ENCODE data around the gene GALNT8. TPM values are rescaled to one million over a fixed set of nuclear protein-coding genes. Genes with fewer than 3 reads are reported as not detected.

Gene GALNT8
- total RNA-seq, 1 donor from 2014 or later = 0.67 TPM

DNA sequence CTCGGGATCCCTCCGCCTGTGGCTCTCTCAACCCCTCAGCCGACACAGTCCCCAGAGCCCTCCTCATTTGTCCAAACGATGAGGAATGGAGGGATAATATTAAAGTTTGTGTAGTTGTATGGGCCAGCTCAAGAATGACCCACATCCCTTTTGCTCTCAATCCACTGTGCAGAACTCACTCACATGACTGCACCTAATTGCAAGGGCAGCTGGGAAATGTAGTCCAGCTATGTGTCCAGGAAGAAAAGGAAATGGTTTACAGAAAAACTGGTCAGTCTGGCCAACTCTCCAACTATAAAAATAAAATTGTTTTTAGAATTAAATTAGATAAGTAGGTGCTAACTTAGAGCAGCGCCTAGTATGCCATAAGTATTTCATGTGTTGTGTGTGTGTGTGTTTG, 66.6 kb downstream of the GALNT8 start:
- no peaks in the 10 kb centered on the region for H3K4me1 ChIP-seq
- no peaks in the 10 kb centered on the region for H3K9me3 ChIP-seq
- TF ChIP-seq, protein P1, sequence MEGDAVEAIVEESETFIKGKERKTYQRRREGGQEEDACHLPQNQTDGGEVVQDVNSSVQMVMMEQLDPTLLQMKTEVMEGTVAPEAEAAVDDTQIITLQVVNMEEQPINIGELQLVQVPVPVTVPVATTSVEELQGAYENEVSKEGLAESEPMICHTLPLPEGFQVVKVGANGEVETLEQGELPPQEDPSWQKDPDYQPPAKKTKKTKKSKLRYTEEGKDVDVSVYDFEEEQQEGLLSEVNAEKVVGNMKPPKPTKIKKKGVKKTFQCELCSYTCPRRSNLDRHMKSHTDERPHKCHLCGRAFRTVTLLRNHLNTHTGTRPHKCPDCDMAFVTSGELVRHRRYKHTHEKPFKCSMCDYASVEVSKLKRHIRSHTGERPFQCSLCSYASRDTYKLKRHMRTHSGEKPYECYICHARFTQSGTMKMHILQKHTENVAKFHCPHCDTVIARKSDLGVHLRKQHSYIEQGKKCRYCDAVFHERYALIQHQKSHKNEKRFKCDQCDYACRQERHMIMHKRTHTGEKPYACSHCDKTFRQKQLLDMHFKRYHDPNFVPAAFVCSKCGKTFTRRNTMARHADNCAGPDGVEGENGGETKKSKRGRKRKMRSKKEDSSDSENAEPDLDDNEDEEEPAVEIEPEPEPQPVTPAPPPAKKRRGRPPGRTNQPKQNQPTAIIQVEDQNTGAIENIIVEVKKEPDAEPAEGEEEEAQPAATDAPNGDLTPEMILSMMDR (IDR thresholded peaks at IDR 0.05) = no peak
- H3K4me3 ChIP-seq = no peak overlapping the region
- DNase-seq (no peak), ATAC-seq (no peak)
- H3K27me3 ChIP-seq = no peaks in the 10 kb centered on the region
- H3K27ac ChIP-seq = no peak overlapping the region
- intact Hi-C loops (cut with DNase I) = no loop called here
- no peaks in the 10 kb centered on the region for H3K36me3 ChIP-seq

DNA sequence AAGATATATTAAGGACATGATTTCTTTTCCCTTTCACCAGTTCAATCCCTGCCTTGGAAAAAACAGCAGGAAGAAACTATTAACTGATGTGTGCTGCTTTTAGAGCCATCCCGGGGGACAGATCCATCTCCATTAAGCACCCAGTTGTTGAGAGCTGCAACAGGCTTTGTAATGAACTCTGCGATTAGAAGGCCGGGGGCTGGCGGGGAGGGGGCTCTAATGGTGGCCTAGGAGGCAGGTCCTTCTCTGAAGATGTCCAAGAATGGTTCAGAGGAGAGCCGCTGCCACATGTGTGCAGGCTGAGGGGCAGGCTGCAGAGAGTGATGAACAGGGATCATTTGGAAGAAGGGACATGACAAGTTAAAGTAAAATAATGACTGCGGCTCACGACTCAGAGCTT, 67.8 kb downstream of the GALNT8 start:
- intact Hi-C loops (cut with DNase I) = no loop called here
- Histone ChIP-seq H3K27me3 (no peaks in the 10 kb centered on the region), H3K9me3 (no peaks in the 10 kb centered on the region), H3K36me3 (no peaks in the 10 kb centered on the region), H3K27ac (no peak overlapping the region), H3K4me1 (no peaks in the 10 kb centered on the region), H3K4me3 (no peak overlapping the region)
- TF ChIP-seq, protein P1 (IDR thresholded peaks at IDR 0.05) = no peak
- ATAC-seq (no peak), DNase-seq (no peak)

DNA sequence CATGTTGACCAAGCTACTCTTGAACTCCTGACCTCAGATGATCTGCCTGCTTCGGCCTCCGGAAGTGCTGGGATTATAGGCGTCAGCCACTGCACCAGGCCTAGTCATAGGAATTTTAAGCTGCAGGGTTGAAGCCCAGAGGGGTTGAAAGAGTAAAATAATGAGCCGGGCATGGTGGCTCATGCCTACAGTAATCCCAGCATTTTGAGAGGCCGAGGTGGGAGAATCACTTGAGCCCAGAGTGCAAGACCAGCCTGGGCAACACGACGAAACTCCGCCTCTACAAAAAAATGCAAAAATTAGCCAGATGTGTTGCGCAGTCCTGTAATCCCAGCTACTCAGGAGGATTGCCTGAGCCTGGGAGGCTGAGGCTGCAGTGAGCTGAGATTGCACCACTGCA, 69.6 kb downstream of the GALNT8 start:
- Histone ChIP-seq H3K4me3 (no peak overlapping the region), H3K4me1 (no peaks in the 10 kb centered on the region), H3K27me3 (no peaks in the 10 kb centered on the region), H3K36me3 (no peaks in the 10 kb centered on the region), H3K9me3 (no peaks in the 10 kb centered on the region), H3K27ac (no peak overlapping the region)
- ATAC-seq (no peak), DNase-seq (no peak)
- TF ChIP-seq, protein P1 (IDR thresholded peaks at IDR 0.05) = no peak
- intact Hi-C loops (cut with DNase I) = no loop called here

DNA sequence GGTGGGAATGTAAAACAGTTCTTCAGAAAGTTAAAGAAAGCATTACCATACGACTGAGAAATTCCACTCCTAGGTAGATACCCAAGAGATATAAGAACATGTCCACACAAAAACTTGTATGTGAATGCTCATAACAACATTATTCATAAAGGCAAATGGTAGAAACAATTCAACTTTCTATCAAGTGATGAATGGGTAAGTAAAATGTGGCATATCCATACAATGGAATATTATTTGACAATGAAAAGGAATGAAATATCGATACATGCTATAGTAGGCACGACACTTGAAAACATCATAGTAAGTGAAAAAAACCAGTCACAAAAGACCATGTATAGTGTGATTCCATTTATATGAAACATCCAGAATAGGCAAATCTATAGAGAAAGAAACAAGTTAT, 71.3 kb downstream of the GALNT8 start:
- no peak overlapping the region for H3K4me3 ChIP-seq

DNA sequence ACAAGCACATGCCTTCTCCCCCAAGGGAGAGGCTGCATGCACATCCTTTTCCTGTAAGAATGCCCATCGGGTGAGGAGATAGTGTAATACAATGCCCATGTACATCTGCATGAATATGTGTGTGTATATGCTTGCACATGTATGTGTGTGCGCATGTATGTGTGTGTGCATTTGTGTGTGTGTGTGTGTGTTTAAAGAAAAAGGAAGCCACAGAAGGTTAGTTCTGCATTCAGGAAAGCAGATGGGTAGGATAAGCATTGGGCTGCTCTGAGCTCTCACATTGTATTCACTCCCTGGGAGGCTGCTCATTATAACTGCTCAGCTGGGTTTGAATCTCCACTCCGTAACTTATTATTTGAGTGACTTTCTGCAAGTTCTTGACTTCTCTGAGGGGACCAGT, 74.3 kb downstream of the GALNT8 start:
- Histone ChIP-seq H3K4me3 (no peak overlapping the region), H3K27ac (no peak overlapping the region), H3K36me3 (no peaks in the 10 kb centered on the region), H3K27me3 (peaks cover 5% of the 10 kb centered on the region), H3K4me1 (no peaks in the 10 kb centered on the region), H3K9me3 (no peaks in the 10 kb centered on the region)
- ATAC-seq (no peak), DNase-seq (no peak)
- intact Hi-C loops (cut with DNase I) = no loop called here
- TF ChIP-seq, protein P1 (IDR thresholded peaks at IDR 0.05) = no peak

More for the DNA sequence above, 71.3 kb downstream of the GALNT8 start:
- no peak overlapping the region for H3K27ac ChIP-seq
- intact Hi-C loops (cut with DNase I) = no loop called here
- ATAC-seq (no peak), DNase-seq (no peak)
- no peaks in the 10 kb centered on the region for H3K9me3 ChIP-seq
- TF ChIP-seq, protein P1 (IDR thresholded peaks at IDR 0.05) = no peak
- no peaks in the 10 kb centered on the region for H3K27me3 ChIP-seq
- H3K4me1 ChIP-seq = no peaks in the 10 kb centered on the region
- no peaks in the 10 kb centered on the region for H3K36me3 ChIP-seq

DNA sequence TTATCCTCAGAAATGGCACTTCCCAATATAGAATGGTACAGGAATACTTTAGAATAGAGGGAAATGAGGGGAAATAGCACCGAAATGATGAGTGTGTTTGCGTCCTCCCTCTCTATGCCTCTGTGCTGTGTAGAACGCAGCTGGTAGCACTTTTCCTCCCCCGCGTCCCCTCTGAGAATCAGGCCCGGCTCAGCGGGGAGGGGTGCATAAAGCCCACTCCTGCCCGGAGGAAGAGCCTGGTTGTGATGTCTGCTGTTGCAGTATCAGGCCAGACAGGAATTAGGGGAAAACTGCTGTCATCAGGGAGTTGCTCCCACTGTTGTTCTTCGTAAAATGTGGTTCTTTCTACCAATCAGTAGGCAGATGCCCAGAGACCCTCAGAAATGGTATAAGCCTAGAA, 76.0 kb downstream of the GALNT8 start:
- TF ChIP-seq, protein P1 (IDR thresholded peaks at IDR 0.05) = no peak
- H3K36me3 ChIP-seq = no peaks in the 10 kb centered on the region
- ATAC-seq (no peak), DNase-seq (no peak)
- H3K4me1 ChIP-seq = no peaks in the 10 kb centered on the region
- no peak overlapping the region for H3K27ac ChIP-seq
- no peak overlapping the region for H3K4me3 ChIP-seq
- intact Hi-C loops (cut with DNase I) = no loop called here
- no peaks in the 10 kb centered on the region for H3K9me3 ChIP-seq
- peaks cover 5% of the 10 kb centered on the region for H3K27me3 ChIP-seq
